ENCODE data around the gene KCNMA1. TPM values are rescaled to one million over a fixed set of nuclear protein-coding genes. Genes with fewer than 3 reads are reported as not detected.

KCNMA1 gene
- total RNA-seq, 1 donor from 2014 or later = 41.3 TPM

- ATAC-seq (no peak), DNase-seq (no peak)
- no peaks in the 10 kb centered on the region for H3K36me3 ChIP-seq
- no peaks in the 10 kb centered on the region for H3K9me3 ChIP-seq
- H3K27me3 ChIP-seq (ENCODE audit: low read depth) = no peaks in the 10 kb centered on the region
- no peaks in the 10 kb centered on the region for H3K4me1 ChIP-seq
- TF ChIP-seq CTCF (IDR thresholded peaks at IDR 0.05) = no peak
- H3K4me3 ChIP-seq = no peak overlapping the region
- no peak overlapping the region for H3K27ac ChIP-seq
- intact Hi-C loops (cut with DNase I) = no loop called here
Observed at GRCh38 chr10:76962851-76963250, 674.8 kb downstream of the KCNMA1 start.

- intact Hi-C loops (cut with DNase I) = no loop called here
- no peaks in the 10 kb centered on the region for H3K9me3 ChIP-seq
- no peaks in the 10 kb centered on the region for H3K36me3 ChIP-seq
- no peak for ATAC-seq
- H3K27ac ChIP-seq = no peak overlapping the region
- DNase-seq = no peak
- no peaks in the 10 kb centered on the region for H3K27me3 ChIP-seq (ENCODE audit: low read depth)
- no peak for TF ChIP-seq CTCF (IDR thresholded peaks at IDR 0.05)
- no peak overlapping the region for H3K4me3 ChIP-seq
- no peaks in the 10 kb centered on the region for H3K4me1 ChIP-seq
Observed at GRCh38 chr10:76961841-76962240, 675.8 kb downstream of the KCNMA1 start.

GRCh38 chr10:76959111-76959510 lies 678.5 kb downstream of the KCNMA1 start:
- Histone ChIP-seq H3K27me3 (ENCODE audit: low read depth) (no peaks in the 10 kb centered on the region), H3K36me3 (no peaks in the 10 kb centered on the region), H3K27ac (no peak overlapping the region), H3K4me1 (no peaks in the 10 kb centered on the region), H3K4me3 (no peak overlapping the region), H3K9me3 (no peaks in the 10 kb centered on the region)
- intact Hi-C loops (cut with DNase I) = no loop called here
- TF ChIP-seq CTCF (IDR thresholded peaks at IDR 0.05) = no peak
- ATAC-seq (no peak), DNase-seq (no peak)

- TF ChIP-seq CTCF (IDR thresholded peaks at IDR 0.05) = no peak
- ATAC-seq = no peak
- Histone ChIP-seq H3K4me1 (no peaks in the 10 kb centered on the region), H3K27me3 (ENCODE audit: low read depth) (no peaks in the 10 kb centered on the region), H3K9me3 (no peaks in the 10 kb centered on the region), H3K27ac (no peak overlapping the region), H3K4me3 (no peak overlapping the region), H3K36me3 (no peaks in the 10 kb centered on the region)
- no peak for DNase-seq
- intact Hi-C loops (cut with DNase I) = no loop called here
Observed at GRCh38 chr10:76954838-76955237, 682.8 kb downstream of the KCNMA1 start.

GRCh38 chr10:76950354-76950753 lies 687.3 kb downstream of the KCNMA1 start:
- intact Hi-C loops (cut with DNase I) = no loop called here
- no peak for TF ChIP-seq CTCF (IDR thresholded peaks at IDR 0.05)
- no peak overlapping the region for H3K4me3 ChIP-seq
- ATAC-seq = no peak
- no peaks in the 10 kb centered on the region for H3K4me1 ChIP-seq
- no peaks in the 10 kb centered on the region for H3K9me3 ChIP-seq
- no peaks in the 10 kb centered on the region for H3K27me3 ChIP-seq (ENCODE audit: low read depth)
- H3K27ac ChIP-seq = no peak overlapping the region
- no peak for DNase-seq
- no peaks in the 10 kb centered on the region for H3K36me3 ChIP-seq

GRCh38 chr10:76946270-76946669 lies 691.3 kb downstream of the KCNMA1 start:
- Histone ChIP-seq H3K4me3 (no peak overlapping the region), H3K36me3 (no peaks in the 10 kb centered on the region), H3K27ac (no peak overlapping the region), H3K4me1 (no peaks in the 10 kb centered on the region), H3K27me3 (ENCODE audit: low read depth) (no peaks in the 10 kb centered on the region), H3K9me3 (no peaks in the 10 kb centered on the region)
- intact Hi-C loops (cut with DNase I) = no loop called here
- TF ChIP-seq CTCF (IDR thresholded peaks at IDR 0.05) = no peak
- no peak for DNase-seq
- no peak for ATAC-seq
